GM12873 (cell line): ENCODE data around the gene CYLC1.

ENCODE experiments used
- CTCF ChIP-seq: IDR thresholded peaks from 2 replicates; pipeline ENCODE4 v1.5.1; 2012; ENCODE audit warnings: low read depth, mild to moderate bottlenecking, moderate library complexity, low read length, control low read depth; ENCODE audit not compliant: insufficient read depth; ENCODE audit errors: missing control alignments

CYLC1 gene

GRCh38 chrX:83906921-83907320 is 46.0 kb downstream of the CYLC1 start:
- no peak for TF ChIP-seq CTCF

- peak; percentile 67 for TF ChIP-seq CTCF
Measured at GRCh38 chrX:83916525-83916924, 55.6 kb downstream of the CYLC1 start.

- TF ChIP-seq CTCF, result no peak
Measured at GRCh38 chrX:83934220-83934619, 73.3 kb downstream of the CYLC1 start.
